Measurements from ENCODE around the gene RSPH6A.

The RSPH6A gene

DNA sequence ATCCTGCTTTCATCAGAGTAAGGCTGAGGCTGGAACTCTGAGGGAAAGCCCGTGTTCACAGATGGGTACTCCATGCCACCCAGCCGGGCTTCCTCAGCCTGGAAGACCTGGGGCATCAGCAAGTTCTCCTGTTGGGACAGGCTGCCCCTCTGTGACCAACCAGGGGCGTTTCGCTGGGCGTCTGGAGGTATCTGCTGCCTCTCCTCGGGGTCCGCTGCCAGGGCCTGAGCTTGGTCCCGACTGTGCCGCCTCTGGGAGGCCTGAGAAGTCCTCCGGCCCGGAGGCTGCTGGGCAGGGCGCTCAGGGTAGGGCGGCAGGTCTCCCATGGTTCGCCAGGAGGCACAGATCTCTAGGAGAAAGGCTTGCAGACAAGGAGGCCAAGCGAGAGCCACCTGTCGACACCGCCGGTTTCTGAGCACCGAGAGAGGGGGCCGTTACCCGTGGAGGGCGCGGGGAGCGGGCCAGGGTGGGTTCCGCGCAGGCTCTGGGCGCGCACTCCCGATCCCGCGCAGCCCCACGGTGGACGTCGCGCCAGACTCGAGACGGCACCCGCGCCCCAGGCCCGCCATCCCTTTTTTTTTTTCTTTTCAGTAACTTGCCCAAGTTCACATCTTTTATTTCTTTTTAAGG is at the start of gene RSPH6A:
RSPH6A (minus strand) TSS at position 458 of the 630 bp plus-strand sequence; CDS start at position 326, 132 bp downstream.
- peaks cover 3% of the 10 kb centered on the region; the same call in 1 of the 2 replicates for H3F3A ChIP-seq (ENCODE audit: insufficient read depth)
- H2AFZ ChIP-seq (ENCODE audit: low read depth, low read length, severe bottlenecking), result no peak within 1 kb of the TSS
- H3K36me3 ChIP-seq (ENCODE audit: low read length), result no peaks in the 10 kb centered on the region
- TF ChIP-seq, protein P1, sequence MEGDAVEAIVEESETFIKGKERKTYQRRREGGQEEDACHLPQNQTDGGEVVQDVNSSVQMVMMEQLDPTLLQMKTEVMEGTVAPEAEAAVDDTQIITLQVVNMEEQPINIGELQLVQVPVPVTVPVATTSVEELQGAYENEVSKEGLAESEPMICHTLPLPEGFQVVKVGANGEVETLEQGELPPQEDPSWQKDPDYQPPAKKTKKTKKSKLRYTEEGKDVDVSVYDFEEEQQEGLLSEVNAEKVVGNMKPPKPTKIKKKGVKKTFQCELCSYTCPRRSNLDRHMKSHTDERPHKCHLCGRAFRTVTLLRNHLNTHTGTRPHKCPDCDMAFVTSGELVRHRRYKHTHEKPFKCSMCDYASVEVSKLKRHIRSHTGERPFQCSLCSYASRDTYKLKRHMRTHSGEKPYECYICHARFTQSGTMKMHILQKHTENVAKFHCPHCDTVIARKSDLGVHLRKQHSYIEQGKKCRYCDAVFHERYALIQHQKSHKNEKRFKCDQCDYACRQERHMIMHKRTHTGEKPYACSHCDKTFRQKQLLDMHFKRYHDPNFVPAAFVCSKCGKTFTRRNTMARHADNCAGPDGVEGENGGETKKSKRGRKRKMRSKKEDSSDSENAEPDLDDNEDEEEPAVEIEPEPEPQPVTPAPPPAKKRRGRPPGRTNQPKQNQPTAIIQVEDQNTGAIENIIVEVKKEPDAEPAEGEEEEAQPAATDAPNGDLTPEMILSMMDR (IDR thresholded peaks at IDR 0.05; ENCODE audit: insufficient read depth, low read length, poor library complexity, severe bottlenecking), result no peak
- no peak for TF ChIP-seq EZH2phosphoT487 (conservative IDR thresholded peaks at IDR 0.05; ENCODE audit: low read length)
- no peak within 1 kb of the TSS for H3K27ac ChIP-seq (ENCODE audit: low read depth, low read length)
- H3K4me2 ChIP-seq (ENCODE audit: low read depth, low read length, poor library complexity, severe bottlenecking), result no peak within 1 kb of the TSS
- no peaks in the 10 kb centered on the region for H3K27me3 ChIP-seq (ENCODE audit: low read length)
- no peaks in the 10 kb centered on the region for H4K20me1 ChIP-seq (ENCODE audit: low read depth, low read length)
- no peak within 1 kb of the TSS for H3K4me3 ChIP-seq (ENCODE audit: insufficient read depth, low read length, poor library complexity, severe bottlenecking)
- H3K9ac ChIP-seq (ENCODE audit: low read length), result no peak within 1 kb of the TSS
- H3K9me2 ChIP-seq (replicated peaks; ENCODE audit: insufficient read depth, low read length), result no peaks in the 10 kb centered on the region
- no peaks in the 10 kb centered on the region for H3K9me3 ChIP-seq (ENCODE audit: insufficient read depth, low read length)
- no peaks in the 10 kb centered on the region for H3K79me2 ChIP-seq (ENCODE audit: insufficient read depth, low read length)

DNA sequence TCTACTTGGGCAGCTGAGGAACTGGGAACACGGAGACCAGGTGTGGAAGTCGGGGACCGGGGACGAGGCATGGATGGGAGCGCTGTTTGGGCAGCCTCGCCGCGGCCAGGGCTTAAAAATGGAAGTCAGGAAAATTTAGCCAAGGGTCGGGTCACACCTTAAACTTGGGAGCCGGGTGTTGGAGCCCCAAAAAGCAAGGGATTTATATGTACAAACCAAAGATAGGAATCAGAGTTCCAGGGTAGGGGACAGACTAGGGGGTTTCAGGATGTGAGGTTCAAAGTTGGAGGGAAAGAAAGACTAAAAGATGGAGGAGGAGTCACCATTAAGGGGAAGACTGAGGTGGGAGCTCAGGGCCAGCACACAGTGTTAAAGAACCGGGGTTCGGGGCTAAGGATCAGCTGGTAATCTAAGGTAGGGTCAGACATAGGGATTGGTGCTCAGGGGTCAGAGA is 49.5 kb upstream of the RSPH6A start:
- Histone ChIP-seq H3K27ac (ENCODE audit: low read depth, low read length) (no peak overlapping the region), H3K79me2 (ENCODE audit: insufficient read depth, low read length) (peaks cover 29% of the 10 kb centered on the region), H3K36me3 (ENCODE audit: low read length) (no peaks in the 10 kb centered on the region; the same call in 1 of the 2 replicates), H3K27me3 (ENCODE audit: low read length) (no peaks in the 10 kb centered on the region), H3F3A (ENCODE audit: insufficient read depth) (peaks cover 15% of the 10 kb centered on the region), H4K20me1 (ENCODE audit: low read depth, low read length) (no peaks in the 10 kb centered on the region), H2AFZ (ENCODE audit: low read depth, low read length, severe bottlenecking) (no peak overlapping the region), H3K9me2 (replicated peaks; ENCODE audit: insufficient read depth, low read length) (no peaks in the 10 kb centered on the region), H3K4me2 (ENCODE audit: low read depth, low read length, poor library complexity, severe bottlenecking) (no peak overlapping the region), H3K9ac (ENCODE audit: low read length) (no peak overlapping the region), H3K9me3 (ENCODE audit: insufficient read depth, low read length) (no peaks in the 10 kb centered on the region), H3K4me3 (ENCODE audit: insufficient read depth, low read length, poor library complexity, severe bottlenecking) (no peak overlapping the region)
- TF ChIP-seq, protein P1 (IDR thresholded peaks at IDR 0.05; ENCODE audit: insufficient read depth, low read length, poor library complexity, severe bottlenecking), result no peak

DNA sequence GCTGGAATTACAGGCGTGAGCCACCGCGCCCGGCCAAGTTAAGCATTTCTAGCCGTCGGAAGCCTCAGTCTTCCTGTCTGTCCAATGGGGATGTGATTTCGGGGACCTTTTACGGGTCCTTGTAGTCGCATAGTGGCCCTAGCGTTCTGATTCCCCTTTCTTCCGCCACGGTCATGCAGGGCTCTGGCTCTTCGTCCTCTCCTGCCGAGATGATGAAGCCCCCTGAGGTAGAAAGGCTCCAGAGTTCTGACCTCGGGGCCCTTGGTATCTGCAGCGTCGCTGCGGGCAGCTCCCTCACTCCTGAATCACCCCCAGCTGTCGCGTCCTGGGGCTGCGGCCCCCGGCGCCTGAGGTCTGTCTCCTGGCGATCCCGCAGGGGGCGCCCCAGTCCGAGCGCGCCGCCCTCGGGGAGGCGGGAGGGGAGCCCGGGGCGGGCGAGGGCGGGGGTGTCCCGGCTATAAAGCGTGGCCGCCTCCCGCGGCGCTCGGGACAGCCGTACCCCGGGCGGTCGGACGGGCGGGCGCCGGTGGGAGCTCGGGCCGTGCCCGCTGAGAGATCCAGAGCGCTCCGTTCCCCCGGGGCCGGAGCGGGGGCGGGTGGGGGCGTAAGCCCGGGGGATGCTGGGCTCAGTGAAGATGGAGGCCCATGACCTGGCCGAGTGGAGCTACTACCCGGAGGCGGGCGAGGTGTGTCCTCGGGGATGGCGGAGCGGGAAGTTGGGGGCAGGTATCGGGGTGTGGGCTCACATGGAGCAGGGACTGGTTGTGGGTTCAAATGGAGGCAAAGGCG is 48.9 kb upstream of the RSPH6A start, which contains the start of gene FOXA3:
FOXA3 (plus strand) TSS at position 487 of the 789 bp plus-strand sequence; CDS start at position 618, 131 bp downstream.
- Histone ChIP-seq H3K27me3 (ENCODE audit: low read length) (no peaks in the 10 kb centered on the region), H3K27ac (ENCODE audit: low read depth, low read length) (no peak within 1 kb of the TSS), H3K9me3 (ENCODE audit: insufficient read depth, low read length) (no peaks in the 10 kb centered on the region), H3K9me2 (replicated peaks; ENCODE audit: insufficient read depth, low read length) (no peaks in the 10 kb centered on the region), H3K4me2 (ENCODE audit: low read depth, low read length, poor library complexity, severe bottlenecking) (peak within 1 kb of the TSS; percentile 84), H3K9ac (ENCODE audit: low read length) (peak within 1 kb of the TSS; percentile 85), H2AFZ (ENCODE audit: low read depth, low read length, severe bottlenecking) (peak within 1 kb of the TSS; percentile 45), H3F3A (ENCODE audit: insufficient read depth) (peaks cover 15% of the 10 kb centered on the region), H3K79me2 (ENCODE audit: insufficient read depth, low read length) (peaks cover 35% of the 10 kb centered on the region), H3K4me3 (ENCODE audit: insufficient read depth, low read length, poor library complexity, severe bottlenecking) (peak within 1 kb of the TSS; percentile 57), H3K36me3 (ENCODE audit: low read length) (no peaks in the 10 kb centered on the region; the same call in 1 of the 2 replicates), H4K20me1 (ENCODE audit: low read depth, low read length) (no peaks in the 10 kb centered on the region)
- TF ChIP-seq, protein P1 (IDR thresholded peaks at IDR 0.05; ENCODE audit: insufficient read depth, low read length, poor library complexity, severe bottlenecking), result peak; percentile 75
- 0 out of 2 replicates have a peak, but pooled peaks have one; percentile 75 for TF ChIP-seq EZH2phosphoT487 (conservative IDR thresholded peaks at IDR 0.05; ENCODE audit: low read length)
